Suprapubic skin (tissue), 4 donors: ENCODE results near the gene ATP6V0E1.

Experiments used
- CTCF ChIP-seq, 2 donors: fragments of 200-600 bp in 1 of 2; fragments of 450-650 bp in 1 of 2; sonication (generic) in 1 of 2; IDR thresholded peaks; one replicate each; pipeline ENCODE4 v1.5.1; 2016 to 2019; ENCODE audit warnings: antibody characterized with exemption in 2 of 2, mild to moderate bottlenecking in 1 of 2, moderate library complexity in 1 of 2
- EP300 ChIP-seq: sonication (generic); formaldehyde crosslinking; IDR thresholded peaks from one replicate; pipeline ENCODE4 v1.6.1; 2017; ENCODE audit warnings: antibody characterized with exemption
- POLR2A ChIP-seq, 2 donors: fragments of 450-650 bp; IDR thresholded peaks; one replicate each; pipeline ENCODE4 v1.6.1; 2017; ENCODE audit warnings: antibody characterized with exemption in 2 of 2, mild to moderate bottlenecking in 2 of 2, moderate library complexity in 2 of 2
- POLR2AphosphoS5 ChIP-seq, 3 donors: sonication (generic); formaldehyde crosslinking; IDR thresholded peaks; one replicate each; pipeline ENCODE4 v1.6.1; 2017; ENCODE audit warnings: antibody characterized with exemption in 3 of 3

- TF ChIP-seq POLR2AphosphoS5 (IDR thresholded peaks at IDR 0.05), result no peak
- no peak for TF ChIP-seq CTCF (IDR thresholded peaks at IDR 0.05)
- TF ChIP-seq POLR2A (IDR thresholded peaks at IDR 0.05), result no peak
- no peak for TF ChIP-seq EP300
Observed at GRCh38 chr5:172990776-172991175, 7.2 kb downstream of the ATP6V0E1 start.
